ENCODE data around the gene GMDS.

GMDS gene

GRCh38 chr6:2035826-2036709 lies 209.3 kb downstream of the GMDS start:
- no peak for DNase-seq (ENCODE audit: low read depth)

- no peak for DNase-seq (ENCODE audit: low read depth)
These were observed 210.4 kb downstream of the GMDS start for GRCh38 chr6:2035046-2035445.

- DNase-seq (ENCODE audit: low read depth): no peak
These were observed 211.1 kb downstream of the GMDS start for GRCh38 chr6:2034256-2034655.

GRCh38 chr6:2033544-2033943 lies 211.9 kb downstream of the GMDS start:
- DNase-seq (ENCODE audit: low read depth): no peak

- no peak for DNase-seq (ENCODE audit: low read depth)
These were observed 214.6 kb downstream of the GMDS start for GRCh38 chr6:2030682-2031244.

GRCh38 chr6:2029952-2030351 lies 215.5 kb downstream of the GMDS start:
- DNase-seq (ENCODE audit: low read depth): no peak

GRCh38 chr6:2029130-2029794 lies 216.1 kb downstream of the GMDS start:
- DNase-seq (ENCODE audit: low read depth): no peak

- no peak for DNase-seq (ENCODE audit: low read depth)
These were observed 216.9 kb downstream of the GMDS start for GRCh38 chr6:2028457-2029038.

GRCh38 chr6:2026133-2026532 lies 219.3 kb downstream of the GMDS start:
- no peak for DNase-seq (ENCODE audit: low read depth)

- no peak for DNase-seq (ENCODE audit: low read depth)
These were observed 223.7 kb downstream of the GMDS start for GRCh38 chr6:2021713-2022125.

GRCh38 chr6:2020909-2021308 lies 224.5 kb downstream of the GMDS start:
- DNase-seq (ENCODE audit: low read depth): no peak

GRCh38 chr6:2019051-2019450 lies 226.4 kb downstream of the GMDS start:
- DNase-seq (ENCODE audit: low read depth): no peak

- no peak for DNase-seq (ENCODE audit: low read depth)
These were observed 229.4 kb downstream of the GMDS start for GRCh38 chr6:2016040-2016439.

GRCh38 chr6:2008383-2008976 lies 236.9 kb downstream of the GMDS start:
- DNase-seq (ENCODE audit: low read depth): no peak

GRCh38 chr6:2007165-2007564 lies 238.2 kb downstream of the GMDS start:
- DNase-seq (ENCODE audit: low read depth): no peak

GRCh38 chr6:2004888-2005287 lies 240.5 kb downstream of the GMDS start:
- DNase-seq (ENCODE audit: low read depth): no peak

- no peak for DNase-seq (ENCODE audit: low read depth)
These were observed 244.4 kb downstream of the GMDS start for GRCh38 chr6:2000962-2001361.

- no peak for DNase-seq (ENCODE audit: low read depth)
These were observed 247.7 kb downstream of the GMDS start for GRCh38 chr6:1997702-1998101.

GRCh38 chr6:1995636-1996035 lies 249.8 kb downstream of the GMDS start:
- DNase-seq (ENCODE audit: low read depth): no peak

- no peak for DNase-seq (ENCODE audit: low read depth)
These were observed 252.4 kb downstream of the GMDS start for GRCh38 chr6:1993042-1993441.

- DNase-seq (ENCODE audit: low read depth): no peak
These were observed 254.0 kb downstream of the GMDS start for GRCh38 chr6:1991332-1991878.

- no peak for DNase-seq (ENCODE audit: low read depth)
These were observed 256.6 kb downstream of the GMDS start for GRCh38 chr6:1988843-1989242.

All from stimulated activated CD8-positive, alpha-beta memory T cell treated with anti-CD3 and anti-CD28 coated beads, Interleukin-4, amount 100 ng/mL, for 24 hours (primary cell).